GM21717 (cell line): ENCODE data around the gene RHOB.

Source experiments
- ATAC-seq: cut with Tn5 transposase; IDR thresholded peaks from one replicate; pipeline ENCODE4 v1.9.1; 2021; ENCODE audit warnings: mild to moderate bottlenecking, moderate library complexity; ENCODE audit not compliant: unreplicated experiment

Gene RHOB

GRCh38 chr2:20436716-20437470 is 10.0 kb upstream of the RHOB start:
- ATAC-seq = no peak

GRCh38 chr2:20438334-20439192 is 8.3 kb upstream of the RHOB start:
- ATAC-seq = no peak

GRCh38 chr2:20439193-20439475 is 7.7 kb upstream of the RHOB start:
- no peak for ATAC-seq

GRCh38 chr2:20439503-20439902 is 7.4 kb upstream of the RHOB start:
- no peak for ATAC-seq

GRCh38 chr2:20440001-20440560 is 6.8 kb upstream of the RHOB start:
- no peak for ATAC-seq

GRCh38 chr2:20443276-20443920 is 3.5 kb upstream of the RHOB start:
- no peak for ATAC-seq

- ATAC-seq = no peak
Measured at GRCh38 chr2:20444101-20444992, 2.5 kb upstream of the RHOB start.

- ATAC-seq = no peak
Measured at GRCh38 chr2:20444993-20445910, 1.6 kb upstream of the RHOB start.

GRCh38 chr2:20446255-20446916 is 488 bp upstream of the RHOB start:
- no peak for ATAC-seq

- ATAC-seq = peak; percentile 9
Measured at GRCh38 chr2:20447437-20448245, 767 bp downstream of the RHOB start.

GRCh38 chr2:20448246-20448976 is 1.5 kb downstream of the RHOB start:
- no peak for ATAC-seq

- ATAC-seq = no peak
Measured at GRCh38 chr2:20448977-20449306, 2.1 kb downstream of the RHOB start.

- no peak for ATAC-seq
Measured at GRCh38 chr2:20449501-20450200, 2.8 kb downstream of the RHOB start.

- ATAC-seq = no peak
Measured at GRCh38 chr2:20450201-20450999, 3.5 kb downstream of the RHOB start.

- ATAC-seq = no peak
Measured at GRCh38 chr2:20451000-20451290, 4.1 kb downstream of the RHOB start.

GRCh38 chr2:20451341-20451740 is 4.5 kb downstream of the RHOB start:
- ATAC-seq = no peak
